ENCODE measurements around the gene DDX23. TPM values are rescaled to one million over a fixed set of nuclear protein-coding genes. Genes with fewer than 3 reads are reported as not detected.

Gene DDX23
- total RNA-seq, 1 experiment from 2014 or later: 167 TPM

GRCh38 chr12:48786591-48787544 lies 65.1 kb downstream of the DDX23 start:
- Histone ChIP-seq H3K27ac (no peak overlapping the region), H3K36me3 (no peaks in the 10 kb centered on the region), H3K4me3 (no peak overlapping the region), H3K27me3 (no peaks in the 10 kb centered on the region), H3K9me3 (replicated peaks) (no peaks in the 10 kb centered on the region), H3K4me1 (peaks cover 9% of the 10 kb centered on the region)
- peak in 1 of 2 experiments; percentile 29 for DNase-seq

GRCh38 chr12:48783432-48783831 lies 68.5 kb downstream of the DDX23 start:
- Histone ChIP-seq H3K27me3 (no peaks in the 10 kb centered on the region), H3K4me1 (peaks cover 2% of the 10 kb centered on the region; the same call in 1 of the 2 replicates), H3K9me3 (replicated peaks) (no peaks in the 10 kb centered on the region), H3K4me3 (no peak overlapping the region), H3K36me3 (no peaks in the 10 kb centered on the region), H3K27ac (no peak overlapping the region)
- no peak for DNase-seq

DNA sequence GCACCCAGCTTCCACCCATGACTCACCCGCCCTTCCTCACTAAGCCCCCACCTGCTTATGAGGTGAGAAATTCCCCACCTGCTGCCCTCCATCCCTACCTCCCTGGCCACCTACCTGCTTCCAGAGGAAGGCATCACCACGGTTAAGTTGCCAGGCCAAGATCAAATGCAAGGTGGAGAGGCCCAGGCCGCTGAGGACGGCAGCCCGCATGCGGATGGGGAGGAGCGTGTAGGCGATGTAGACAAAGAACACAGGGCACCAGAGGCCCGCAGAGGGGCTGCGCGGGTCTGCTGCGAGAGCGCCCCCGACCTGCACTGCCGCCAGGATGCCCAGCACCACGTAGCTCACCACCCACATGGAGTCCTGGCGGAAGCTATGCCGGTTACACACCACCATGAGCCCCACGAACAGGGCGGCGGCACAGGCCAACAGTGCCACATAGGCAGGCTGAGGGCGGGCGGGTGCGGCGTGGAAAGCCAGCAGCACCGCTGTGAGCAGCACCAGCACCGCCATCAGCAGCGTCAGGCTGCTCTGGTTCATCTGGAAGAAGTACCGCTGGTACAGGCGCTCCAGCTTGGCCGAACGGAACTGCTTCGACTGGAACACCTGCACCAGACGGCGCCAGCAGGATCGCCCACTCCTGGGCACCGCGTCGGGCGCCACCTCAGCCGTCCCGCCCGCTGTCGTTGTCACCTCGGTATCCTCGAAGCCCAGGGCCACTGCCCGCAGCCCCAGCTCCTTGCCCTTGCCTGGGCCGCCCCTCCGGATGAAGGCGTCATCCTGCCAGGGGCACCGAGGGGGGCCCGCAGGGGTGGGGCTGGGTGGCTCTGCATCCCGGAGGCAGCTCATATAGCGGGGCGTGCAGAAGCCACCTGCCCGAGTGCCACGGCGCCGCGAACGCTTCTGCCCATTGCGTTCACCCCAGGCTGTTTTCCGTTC lies 69.2 kb downstream of the DDX23 start:
- Histone ChIP-seq H3K4me3 (no peak overlapping the region), H3K36me3 (no peaks in the 10 kb centered on the region), H3K4me1 (0 out of 2 replicates have a peak, but pooled peaks cover 2% of the 10 kb centered on the region), H3K27ac (no peak overlapping the region), H3K9me3 (replicated peaks) (no peaks in the 10 kb centered on the region), H3K27me3 (no peaks in the 10 kb centered on the region)
- no peak for DNase-seq

GRCh38 chr12:48781750-48782456 lies 70.1 kb downstream of the DDX23 start:
- Histone ChIP-seq H3K36me3 (no peaks in the 10 kb centered on the region), H3K27me3 (no peaks in the 10 kb centered on the region), H3K27ac (no peak overlapping the region), H3K9me3 (replicated peaks) (no peaks in the 10 kb centered on the region), H3K4me3 (no peak overlapping the region), H3K4me1 (no peaks in the 10 kb centered on the region)
- DNase-seq: no peak

DNA sequence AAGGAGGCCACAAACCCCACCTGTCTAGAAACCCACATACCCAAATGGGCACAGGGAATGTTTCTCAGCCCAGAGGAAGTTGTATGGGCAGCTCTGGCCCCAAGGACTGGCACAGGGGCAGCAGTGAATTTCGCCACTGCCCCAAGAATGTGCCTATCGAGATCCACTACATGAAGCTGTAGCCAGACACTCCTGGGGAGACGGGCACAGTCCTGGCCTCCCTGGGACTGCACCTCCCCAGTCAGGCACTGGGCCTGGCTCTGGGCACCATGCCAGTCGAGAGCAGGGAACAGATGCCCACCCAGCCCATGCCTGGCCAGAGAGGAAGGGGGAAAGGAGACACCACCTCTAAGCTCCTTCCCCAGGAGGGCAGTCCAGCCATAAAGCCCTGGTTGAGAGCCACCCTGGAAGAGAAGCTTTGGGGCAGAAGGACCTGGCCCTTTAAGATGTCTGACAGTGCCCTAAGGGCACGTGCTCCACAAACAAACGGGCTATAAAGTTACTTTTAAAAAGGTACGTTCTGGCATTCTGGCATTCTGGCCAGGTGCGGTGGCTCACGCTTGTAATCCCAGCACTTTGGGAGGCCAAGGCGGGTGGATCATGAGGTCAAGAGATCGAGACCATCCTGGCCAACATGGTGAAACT lies 71.5 kb downstream of the DDX23 start:
- Histone ChIP-seq H3K9me3 (replicated peaks) (no peaks in the 10 kb centered on the region), H3K4me1 (no peaks in the 10 kb centered on the region), H3K36me3 (no peaks in the 10 kb centered on the region), H3K4me3 (no peak overlapping the region), H3K27me3 (no peaks in the 10 kb centered on the region), H3K27ac (no peak overlapping the region)
- DNase-seq: no peak

DNA sequence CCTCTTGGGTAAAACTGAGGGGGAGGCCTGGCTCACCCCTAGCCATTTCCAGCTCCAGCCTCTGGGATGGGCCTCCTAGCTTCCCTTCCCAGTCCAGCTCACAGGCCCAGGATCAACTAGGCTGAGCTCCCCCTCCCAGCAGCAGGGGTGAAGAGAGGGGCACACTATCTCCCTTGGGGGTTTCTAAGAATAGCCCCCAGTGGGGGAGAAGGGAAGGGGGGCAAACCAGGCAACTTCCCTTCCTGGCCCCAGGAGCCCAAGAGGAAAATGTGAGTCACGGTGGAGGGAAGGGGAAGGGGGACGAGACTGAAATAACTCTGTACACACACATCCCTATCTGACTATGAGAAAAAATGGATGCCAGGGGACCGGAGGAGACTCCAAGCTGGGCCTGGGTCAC lies 72.1 kb downstream of the DDX23 start:
- no peaks in the 10 kb centered on the region for H3K4me1 ChIP-seq
- no peaks in the 10 kb centered on the region for H3K27me3 ChIP-seq
- no peak overlapping the region for H3K27ac ChIP-seq
- no peak overlapping the region for H3K4me3 ChIP-seq
- H3K9me3 ChIP-seq (replicated peaks): no peaks in the 10 kb centered on the region
- no peak for DNase-seq
- no peaks in the 10 kb centered on the region for H3K36me3 ChIP-seq

Other genes starting within 250 kb of the DDX23 start
- gene KANSL2, start 169.9 kb downstream of the DDX23 start, total RNA-seq (2014; rRNA removed; shearing (Covaris generic)): 63.9 and 69.3 TPM in 2 replicates
- gene CCNT1, start 135.5 kb downstream of the DDX23 start, total RNA-seq (2014; rRNA removed; shearing (Covaris generic)): 63.6 and 70.1 TPM in 2 replicates
- gene ADCY6, start 63.1 kb downstream of the DDX23 start, total RNA-seq (2014; rRNA removed; shearing (Covaris generic)): 16.1 and 18.7 TPM in 2 replicates
- gene CACNB3, start 33.7 kb downstream of the DDX23 start, total RNA-seq (2014; rRNA removed; shearing (Covaris generic)): 9.7 and 11.9 TPM in 2 replicates
- 0.10 and 0.43 TPM in 2 replicates for gene RND1, start 13.7 kb upstream of the DDX23 start, total RNA-seq (2014; rRNA removed; shearing (Covaris generic))
- 6.5 and 8.6 TPM in 2 replicates for gene FKBP11, start 73.3 kb upstream of the DDX23 start, total RNA-seq (2014; rRNA removed; shearing (Covaris generic))
- gene ARF3, start 105.3 kb upstream of the DDX23 start, total RNA-seq (2014; rRNA removed; shearing (Covaris generic)): 80.9 and 82.1 TPM in 2 replicates
- gene WNT10B, start 119.6 kb upstream of the DDX23 start, total RNA-seq (2014; rRNA removed; shearing (Covaris generic)): 2.8 and 3.0 TPM in 2 replicates
- not detected in 2 replicates for gene WNT1, start 126.2 kb upstream of the DDX23 start, total RNA-seq (2014; rRNA removed; shearing (Covaris generic))
- 5.0 and 5.5 TPM in 2 replicates for gene DDN, start 147.2 kb upstream of the DDX23 start, total RNA-seq (2014; rRNA removed; shearing (Covaris generic))
- 37.1 and 43.0 TPM in 2 replicates for gene PRKAG1, start 166.6 kb upstream of the DDX23 start, total RNA-seq (2014; rRNA removed; shearing (Covaris generic))
- gene KMT2D, start 208.6 kb upstream of the DDX23 start, total RNA-seq (2014; rRNA removed; shearing (Covaris generic)): 30.1 and 31.2 TPM in 2 replicates
- 8.8 and 9.0 TPM in 2 replicates for gene RHEBL1, start 217.8 kb upstream of the DDX23 start, total RNA-seq (2014; rRNA removed; shearing (Covaris generic))
- gene DHH, start 242.6 kb upstream of the DDX23 start, total RNA-seq (2014; rRNA removed; shearing (Covaris generic)): 0.04 and 0.13 TPM in 2 replicates